ENCODE measurements around the gene SEMA3G. TPM values are rescaled to one million over a fixed set of nuclear protein-coding genes. Genes with fewer than 3 reads are reported as not detected.

The SEMA3G gene
- polyA plus RNA-seq, 1 donor from 2014 or later: not detected

DNA sequence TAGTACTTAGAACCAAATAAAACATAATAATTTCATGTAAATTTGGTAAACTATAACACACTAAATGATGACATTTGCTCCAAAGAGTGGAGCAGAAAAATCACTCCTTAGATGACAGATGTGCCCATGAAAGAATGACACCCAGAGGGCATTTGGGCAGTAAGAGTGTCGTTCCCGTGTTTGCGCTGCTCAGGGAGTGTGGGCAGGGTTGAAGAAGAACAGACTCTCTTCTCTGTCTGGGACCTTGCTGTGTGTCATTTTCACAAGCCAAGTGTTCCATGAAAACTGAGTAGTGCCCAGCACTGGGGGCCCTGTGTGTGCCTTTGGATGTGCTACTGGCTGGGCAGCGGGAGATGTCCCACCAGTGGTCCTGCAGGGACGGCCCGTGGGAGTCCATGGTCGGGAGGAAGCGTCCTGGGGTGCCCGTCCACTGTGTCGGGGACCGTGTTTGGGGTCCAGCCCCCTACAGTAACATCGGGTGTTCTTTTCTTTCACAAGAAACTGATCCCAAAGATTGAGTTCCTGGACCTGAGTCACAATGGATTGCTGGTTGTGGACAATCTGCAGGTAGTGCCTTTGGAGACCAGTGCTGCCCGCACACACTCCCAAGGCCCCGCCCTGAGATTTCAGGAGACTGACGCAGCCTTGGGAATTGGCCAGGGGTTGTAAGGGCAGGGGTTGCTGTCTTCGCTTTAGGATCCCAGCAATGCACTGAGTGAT is 32.3 kb upstream of the SEMA3G start:
- Histone ChIP-seq H3K27me3 (ENCODE audit: insufficient read depth, low read depth, low read length) (no peaks in the 10 kb centered on the region), H3K36me3 (ENCODE audit: insufficient read depth, low read length) (peaks cover 11% of the 10 kb centered on the region), H4K20me1 (ENCODE audit: insufficient read depth) (no peaks in the 10 kb centered on the region), H3K4me2 (ENCODE audit: low read length) (no peak overlapping the region), H3K9ac (ENCODE audit: low read length) (no peak overlapping the region), H3K79me2 (replicated peaks; ENCODE audit: insufficient read depth, low read length) (no peaks in the 10 kb centered on the region), H3K9me3 (ENCODE audit: low read length) (no peaks in the 10 kb centered on the region), H3K4me3 (ENCODE audit: low read length) (no peak overlapping the region), H3K9me2 (ENCODE audit: insufficient read depth, low read length) (no peaks in the 10 kb centered on the region), H3F3A (ENCODE audit: insufficient read depth, low read length, poor library complexity, severe bottlenecking) (no peaks in the 10 kb centered on the region), H3K27ac (ENCODE audit: low read length) (no peak overlapping the region), H2AFZ (ENCODE audit: low read depth, low read length) (no peak overlapping the region)
- TF ChIP-seq POLR2AphosphoS5 (IDR thresholded peaks at IDR 0.05): no peak
- no peak for TF ChIP-seq TAF1 (IDR thresholded peaks at IDR 0.05; ENCODE audit: low read depth)
- TF ChIP-seq, protein P1, sequence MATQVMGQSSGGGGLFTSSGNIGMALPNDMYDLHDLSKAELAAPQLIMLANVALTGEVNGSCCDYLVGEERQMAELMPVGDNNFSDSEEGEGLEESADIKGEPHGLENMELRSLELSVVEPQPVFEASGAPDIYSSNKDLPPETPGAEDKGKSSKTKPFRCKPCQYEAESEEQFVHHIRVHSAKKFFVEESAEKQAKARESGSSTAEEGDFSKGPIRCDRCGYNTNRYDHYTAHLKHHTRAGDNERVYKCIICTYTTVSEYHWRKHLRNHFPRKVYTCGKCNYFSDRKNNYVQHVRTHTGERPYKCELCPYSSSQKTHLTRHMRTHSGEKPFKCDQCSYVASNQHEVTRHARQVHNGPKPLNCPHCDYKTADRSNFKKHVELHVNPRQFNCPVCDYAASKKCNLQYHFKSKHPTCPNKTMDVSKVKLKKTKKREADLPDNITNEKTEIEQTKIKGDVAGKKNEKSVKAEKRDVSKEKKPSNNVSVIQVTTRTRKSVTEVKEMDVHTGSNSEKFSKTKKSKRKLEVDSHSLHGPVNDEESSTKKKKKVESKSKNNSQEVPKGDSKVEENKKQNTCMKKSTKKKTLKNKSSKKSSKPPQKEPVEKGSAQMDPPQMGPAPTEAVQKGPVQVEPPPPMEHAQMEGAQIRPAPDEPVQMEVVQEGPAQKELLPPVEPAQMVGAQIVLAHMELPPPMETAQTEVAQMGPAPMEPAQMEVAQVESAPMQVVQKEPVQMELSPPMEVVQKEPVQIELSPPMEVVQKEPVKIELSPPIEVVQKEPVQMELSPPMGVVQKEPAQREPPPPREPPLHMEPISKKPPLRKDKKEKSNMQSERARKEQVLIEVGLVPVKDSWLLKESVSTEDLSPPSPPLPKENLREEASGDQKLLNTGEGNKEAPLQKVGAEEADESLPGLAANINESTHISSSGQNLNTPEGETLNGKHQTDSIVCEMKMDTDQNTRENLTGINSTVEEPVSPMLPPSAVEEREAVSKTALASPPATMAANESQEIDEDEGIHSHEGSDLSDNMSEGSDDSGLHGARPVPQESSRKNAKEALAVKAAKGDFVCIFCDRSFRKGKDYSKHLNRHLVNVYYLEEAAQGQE (IDR thresholded peaks at IDR 0.05; ENCODE audit: borderline replicate concordance): no peak
- TF ChIP-seq RAD21 (conservative IDR thresholded peaks at IDR 0.05): no peak
- TF ChIP-seq SMC3 (conservative IDR thresholded peaks at IDR 0.05; ENCODE audit: poor library complexity): no peak
- TF ChIP-seq MXI1 (conservative IDR thresholded peaks at IDR 0.05; ENCODE audit: poor library complexity, severe bottlenecking): no peak
- no peak for TF ChIP-seq EZH2 (IDR thresholded peaks at IDR 0.05; ENCODE audit: borderline replicate concordance, insufficient read depth, low read length, poor library complexity, severe bottlenecking)
- TF ChIP-seq EP300 (conservative IDR thresholded peaks at IDR 0.05; ENCODE audit: poor library complexity, severe bottlenecking): no peak
- TF ChIP-seq, protein P2, sequence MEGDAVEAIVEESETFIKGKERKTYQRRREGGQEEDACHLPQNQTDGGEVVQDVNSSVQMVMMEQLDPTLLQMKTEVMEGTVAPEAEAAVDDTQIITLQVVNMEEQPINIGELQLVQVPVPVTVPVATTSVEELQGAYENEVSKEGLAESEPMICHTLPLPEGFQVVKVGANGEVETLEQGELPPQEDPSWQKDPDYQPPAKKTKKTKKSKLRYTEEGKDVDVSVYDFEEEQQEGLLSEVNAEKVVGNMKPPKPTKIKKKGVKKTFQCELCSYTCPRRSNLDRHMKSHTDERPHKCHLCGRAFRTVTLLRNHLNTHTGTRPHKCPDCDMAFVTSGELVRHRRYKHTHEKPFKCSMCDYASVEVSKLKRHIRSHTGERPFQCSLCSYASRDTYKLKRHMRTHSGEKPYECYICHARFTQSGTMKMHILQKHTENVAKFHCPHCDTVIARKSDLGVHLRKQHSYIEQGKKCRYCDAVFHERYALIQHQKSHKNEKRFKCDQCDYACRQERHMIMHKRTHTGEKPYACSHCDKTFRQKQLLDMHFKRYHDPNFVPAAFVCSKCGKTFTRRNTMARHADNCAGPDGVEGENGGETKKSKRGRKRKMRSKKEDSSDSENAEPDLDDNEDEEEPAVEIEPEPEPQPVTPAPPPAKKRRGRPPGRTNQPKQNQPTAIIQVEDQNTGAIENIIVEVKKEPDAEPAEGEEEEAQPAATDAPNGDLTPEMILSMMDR (IDR thresholded peaks at IDR 0.05; ENCODE audit: poor library complexity, severe bottlenecking): no peak

DNA sequence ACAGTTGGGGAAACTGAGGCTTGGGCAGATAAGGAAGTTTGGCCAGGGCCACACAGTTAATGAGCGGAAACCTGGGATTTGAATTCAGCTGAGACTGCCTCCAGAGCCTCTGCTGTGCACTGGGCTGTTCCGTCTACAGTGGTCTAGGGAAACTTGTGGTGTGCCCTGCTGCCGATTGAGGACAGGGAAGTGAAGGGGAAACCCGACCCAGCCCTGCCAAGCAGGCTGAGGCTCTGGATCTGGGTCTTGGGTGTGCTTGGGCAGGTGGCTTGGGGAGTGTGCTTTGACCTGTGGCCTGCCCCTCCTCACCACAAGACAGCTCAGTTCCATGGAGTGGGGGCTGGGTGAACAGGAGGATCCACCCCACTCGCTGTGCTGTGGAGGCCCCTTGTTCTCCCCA is 28.1 kb upstream of the SEMA3G start:
- Histone ChIP-seq H3K27ac (ENCODE audit: low read length) (no peak overlapping the region), H3K79me2 (replicated peaks; ENCODE audit: insufficient read depth, low read length) (peaks cover 5% of the 10 kb centered on the region), H3K4me3 (ENCODE audit: low read length) (no peak overlapping the region), H3K9ac (ENCODE audit: low read length) (no peak overlapping the region), H4K20me1 (ENCODE audit: insufficient read depth) (no peaks in the 10 kb centered on the region), H3F3A (ENCODE audit: insufficient read depth, low read length, poor library complexity, severe bottlenecking) (no peaks in the 10 kb centered on the region), H3K4me2 (ENCODE audit: low read length) (no peak overlapping the region), H3K9me2 (ENCODE audit: insufficient read depth, low read length) (no peaks in the 10 kb centered on the region), H3K36me3 (ENCODE audit: insufficient read depth, low read length) (peaks cover 14% of the 10 kb centered on the region), H3K27me3 (ENCODE audit: insufficient read depth, low read depth, low read length) (no peaks in the 10 kb centered on the region), H2AFZ (ENCODE audit: low read depth, low read length) (no peak overlapping the region), H3K9me3 (ENCODE audit: low read length) (no peaks in the 10 kb centered on the region)
- TF ChIP-seq, protein P2 (IDR thresholded peaks at IDR 0.05; ENCODE audit: poor library complexity, severe bottlenecking): no peak
- TF ChIP-seq TAF1 (IDR thresholded peaks at IDR 0.05; ENCODE audit: low read depth): no peak
- TF ChIP-seq MXI1 (conservative IDR thresholded peaks at IDR 0.05; ENCODE audit: poor library complexity, severe bottlenecking): no peak
- TF ChIP-seq EZH2 (IDR thresholded peaks at IDR 0.05; ENCODE audit: borderline replicate concordance, insufficient read depth, low read length, poor library complexity, severe bottlenecking): no peak
- TF ChIP-seq SMC3 (conservative IDR thresholded peaks at IDR 0.05; ENCODE audit: poor library complexity): no peak
- TF ChIP-seq RAD21 (conservative IDR thresholded peaks at IDR 0.05): no peak
- no peak for TF ChIP-seq POLR2AphosphoS5 (IDR thresholded peaks at IDR 0.05)
- TF ChIP-seq EP300 (conservative IDR thresholded peaks at IDR 0.05; ENCODE audit: poor library complexity, severe bottlenecking): no peak
- TF ChIP-seq, protein P1 (IDR thresholded peaks at IDR 0.05; ENCODE audit: borderline replicate concordance): no peak

Data from neural cell (in vitro differentiated cells).